Panc1 (cell line): ENCODE measurements around the gene RNF111.

Experiments
- POLR2AphosphoS5 ChIP-seq: IDR thresholded peaks from 2 replicates; pipeline ENCODE4 v1.6.1; 2012; ENCODE audit warnings: mild to moderate bottlenecking, low read depth, low read length, moderate library complexity
- SIN3A ChIP-seq: IDR thresholded peaks from 2 replicates; pipeline ENCODE4 v1.6.1; 2012; ENCODE audit warnings: low read depth, mild to moderate bottlenecking, low read length, moderate library complexity, borderline replicate concordance; ENCODE audit not compliant: insufficient read depth
- TF ChIP-seq, protein P1 (sequence below): fragments of 450-650 bp; IDR thresholded peaks from 2 replicates; pipeline ENCODE4 v1.5.1; 2017; ENCODE audit warnings: mild to moderate bottlenecking
- TF ChIP-seq, protein P2 (sequence below), 2 experiments: IDR thresholded peaks; 2 replicates each; pipeline ENCODE4 v1.6.1; 2011 to 2012; ENCODE audit warnings: low read depth in 2 of 2, control low read depth in 1 of 2, low read length in 1 of 2, mild to moderate bottlenecking in 1 of 2, moderate library complexity in 1 of 2; ENCODE audit not compliant: insufficient read depth in 1 of 2

DNA sequence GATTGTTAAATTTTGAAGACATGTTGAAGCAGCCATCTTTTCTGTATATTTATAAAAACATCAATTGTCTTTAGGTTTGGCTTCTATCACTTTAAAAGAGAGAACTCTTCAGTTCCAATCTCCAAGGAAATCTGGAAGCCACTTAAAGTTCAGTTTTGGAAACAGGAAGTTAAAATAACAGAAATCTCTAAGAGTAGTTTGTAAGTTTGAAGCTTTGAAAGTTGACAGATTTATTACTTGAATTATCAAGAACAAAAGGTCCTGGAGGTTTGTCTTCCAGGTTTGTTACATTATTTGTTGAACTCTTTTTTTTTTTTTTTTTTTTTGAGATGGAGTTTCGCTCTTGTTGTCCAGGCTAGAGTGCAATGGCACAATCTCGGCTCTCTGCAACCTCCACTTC lies 30.0 kb downstream of the RNF111 start:
- TF ChIP-seq, protein P1, sequence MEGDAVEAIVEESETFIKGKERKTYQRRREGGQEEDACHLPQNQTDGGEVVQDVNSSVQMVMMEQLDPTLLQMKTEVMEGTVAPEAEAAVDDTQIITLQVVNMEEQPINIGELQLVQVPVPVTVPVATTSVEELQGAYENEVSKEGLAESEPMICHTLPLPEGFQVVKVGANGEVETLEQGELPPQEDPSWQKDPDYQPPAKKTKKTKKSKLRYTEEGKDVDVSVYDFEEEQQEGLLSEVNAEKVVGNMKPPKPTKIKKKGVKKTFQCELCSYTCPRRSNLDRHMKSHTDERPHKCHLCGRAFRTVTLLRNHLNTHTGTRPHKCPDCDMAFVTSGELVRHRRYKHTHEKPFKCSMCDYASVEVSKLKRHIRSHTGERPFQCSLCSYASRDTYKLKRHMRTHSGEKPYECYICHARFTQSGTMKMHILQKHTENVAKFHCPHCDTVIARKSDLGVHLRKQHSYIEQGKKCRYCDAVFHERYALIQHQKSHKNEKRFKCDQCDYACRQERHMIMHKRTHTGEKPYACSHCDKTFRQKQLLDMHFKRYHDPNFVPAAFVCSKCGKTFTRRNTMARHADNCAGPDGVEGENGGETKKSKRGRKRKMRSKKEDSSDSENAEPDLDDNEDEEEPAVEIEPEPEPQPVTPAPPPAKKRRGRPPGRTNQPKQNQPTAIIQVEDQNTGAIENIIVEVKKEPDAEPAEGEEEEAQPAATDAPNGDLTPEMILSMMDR, result no peak
- TF ChIP-seq, protein P2, sequence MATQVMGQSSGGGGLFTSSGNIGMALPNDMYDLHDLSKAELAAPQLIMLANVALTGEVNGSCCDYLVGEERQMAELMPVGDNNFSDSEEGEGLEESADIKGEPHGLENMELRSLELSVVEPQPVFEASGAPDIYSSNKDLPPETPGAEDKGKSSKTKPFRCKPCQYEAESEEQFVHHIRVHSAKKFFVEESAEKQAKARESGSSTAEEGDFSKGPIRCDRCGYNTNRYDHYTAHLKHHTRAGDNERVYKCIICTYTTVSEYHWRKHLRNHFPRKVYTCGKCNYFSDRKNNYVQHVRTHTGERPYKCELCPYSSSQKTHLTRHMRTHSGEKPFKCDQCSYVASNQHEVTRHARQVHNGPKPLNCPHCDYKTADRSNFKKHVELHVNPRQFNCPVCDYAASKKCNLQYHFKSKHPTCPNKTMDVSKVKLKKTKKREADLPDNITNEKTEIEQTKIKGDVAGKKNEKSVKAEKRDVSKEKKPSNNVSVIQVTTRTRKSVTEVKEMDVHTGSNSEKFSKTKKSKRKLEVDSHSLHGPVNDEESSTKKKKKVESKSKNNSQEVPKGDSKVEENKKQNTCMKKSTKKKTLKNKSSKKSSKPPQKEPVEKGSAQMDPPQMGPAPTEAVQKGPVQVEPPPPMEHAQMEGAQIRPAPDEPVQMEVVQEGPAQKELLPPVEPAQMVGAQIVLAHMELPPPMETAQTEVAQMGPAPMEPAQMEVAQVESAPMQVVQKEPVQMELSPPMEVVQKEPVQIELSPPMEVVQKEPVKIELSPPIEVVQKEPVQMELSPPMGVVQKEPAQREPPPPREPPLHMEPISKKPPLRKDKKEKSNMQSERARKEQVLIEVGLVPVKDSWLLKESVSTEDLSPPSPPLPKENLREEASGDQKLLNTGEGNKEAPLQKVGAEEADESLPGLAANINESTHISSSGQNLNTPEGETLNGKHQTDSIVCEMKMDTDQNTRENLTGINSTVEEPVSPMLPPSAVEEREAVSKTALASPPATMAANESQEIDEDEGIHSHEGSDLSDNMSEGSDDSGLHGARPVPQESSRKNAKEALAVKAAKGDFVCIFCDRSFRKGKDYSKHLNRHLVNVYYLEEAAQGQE (IDR thresholded peaks at IDR 0.05; ENCODE audit: insufficient read depth in 1 of 2, low read depth in 2 of 2, low read length in 1 of 2), result no peak
- no peak for TF ChIP-seq POLR2AphosphoS5
- no peak for TF ChIP-seq SIN3A
